ENCODE results near the gene BABAM2.
"Not testable (repeated sequence)": the region's sequence is repeated elsewhere in the genome, so short reads cannot be mapped to it uniquely, and the experiment has no call there.

Gene BABAM2

GRCh38 chr2:27988718-27989117, 98.2 kb downstream of the BABAM2 start:
- DNase-seq, result no peak

- DNase-seq, result no peak
Observed at GRCh38 chr2:27989149-27989548, 98.6 kb downstream of the BABAM2 start.

- no peak for DNase-seq
Observed at GRCh38 chr2:27990030-27990590, 99.6 kb downstream of the BABAM2 start.

- no peak for DNase-seq
Observed at GRCh38 chr2:27991146-27991545, 100.6 kb downstream of the BABAM2 start.

- no peak for DNase-seq
Observed at GRCh38 chr2:27992787-27993401, 102.4 kb downstream of the BABAM2 start.

- no peak for DNase-seq
Observed at GRCh38 chr2:27993402-27993787, 102.9 kb downstream of the BABAM2 start.

- DNase-seq, result no peak
Observed at GRCh38 chr2:27993950-27994728, 103.6 kb downstream of the BABAM2 start.

GRCh38 chr2:27996156-27996922, 105.8 kb downstream of the BABAM2 start:
- no peak for DNase-seq

- DNase-seq, result no peak
Observed at GRCh38 chr2:28000287-28000686, 109.8 kb downstream of the BABAM2 start.

GRCh38 chr2:28002181-28002580, 111.7 kb downstream of the BABAM2 start:
- DNase-seq, result no peak

- no peak for DNase-seq
Observed at GRCh38 chr2:28004086-28004485, 113.6 kb downstream of the BABAM2 start.

- no peak for DNase-seq
Observed at GRCh38 chr2:28009732-28010131, 119.2 kb downstream of the BABAM2 start.

GRCh38 chr2:28011322-28011737, 120.8 kb downstream of the BABAM2 start:
- no peak for DNase-seq

- not testable (repeated sequence) for DNase-seq
Observed at GRCh38 chr2:28018474-28018873, 127.9 kb downstream of the BABAM2 start.

- not testable (repeated sequence) for DNase-seq
Observed at GRCh38 chr2:28019521-28019920, 129.0 kb downstream of the BABAM2 start.

- DNase-seq, result no peak
Observed at GRCh38 chr2:28021898-28022297, 131.4 kb downstream of the BABAM2 start.

- DNase-seq, result no peak
Observed at GRCh38 chr2:28025123-28025522, 134.6 kb downstream of the BABAM2 start.

- not testable (repeated sequence) for DNase-seq
Observed at GRCh38 chr2:28026230-28026629, 135.7 kb downstream of the BABAM2 start.

GRCh38 chr2:28028025-28028424, 137.5 kb downstream of the BABAM2 start:
- no peak for DNase-seq

- no peak for DNase-seq
Observed at GRCh38 chr2:28030600-28030999, 140.1 kb downstream of the BABAM2 start.

GRCh38 chr2:28032816-28033215, 142.3 kb downstream of the BABAM2 start:
- no peak for DNase-seq

- no peak for DNase-seq
Observed at GRCh38 chr2:28034696-28035095, 144.2 kb downstream of the BABAM2 start.

GRCh38 chr2:28035163-28035690, 144.7 kb downstream of the BABAM2 start:
- no peak for DNase-seq
